ENCODE results near the gene KDM6A. TPM values are rescaled to one million over a fixed set of nuclear protein-coding genes. Genes with fewer than 3 reads are reported as not detected.

KDM6A gene
- total and polyA plus RNA-seq, 9 of the 15 experiments (the other 6 are each of a cell fraction or from before 2014, with no cell fraction given), result 8.4 to 34.3 (median 22.9) TPM

DNA sequence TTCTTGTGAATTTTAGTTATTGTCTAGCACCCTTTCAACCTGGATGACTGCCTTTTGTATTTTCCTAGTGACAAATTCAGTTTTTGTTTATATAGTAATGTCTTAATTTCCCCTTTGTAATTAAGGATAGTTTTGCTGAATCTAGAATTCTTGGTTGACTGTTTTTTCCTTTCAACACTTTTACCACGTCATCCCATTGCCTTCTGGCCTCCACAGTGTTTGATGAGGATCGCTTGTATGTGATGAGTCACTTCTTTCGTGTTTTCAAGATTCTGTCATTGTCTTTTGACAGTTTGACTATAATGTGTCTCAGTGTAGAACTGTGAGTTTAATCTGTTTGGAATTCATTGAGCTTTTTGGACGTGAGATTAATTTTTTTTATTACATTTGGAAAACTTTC, 30.1 kb downstream of the KDM6A start (continued):
- TF ChIP-seq BRD4 (IDR thresholded peaks at IDR 0.05) (no peak), TCFL5 (CRISPR knock-in tag; conservative IDR thresholded peaks at IDR 0.05) (no peak), NR2C1 (IDR thresholded peaks at IDR 0.05) (no peak), NR2C1 (tag; IDR thresholded peaks at IDR 0.05) (no peak), KAT7 (CRISPR knock-in tag; IDR thresholded peaks at IDR 0.05; ENCODE audit: borderline replicate concordance) (no peak), SIRT6 (IDR thresholded peaks at IDR 0.05; ENCODE audit: low read depth, low read length) (no peak), GABPA (tag; conservative IDR thresholded peaks at IDR 0.05; ENCODE audit: low read depth) (no peak), ZNF445 (CRISPR knock-in tag; IDR thresholded peaks at IDR 0.05; ENCODE audit: low read depth) (no peak)
- TF ChIP-seq, protein P1, sequence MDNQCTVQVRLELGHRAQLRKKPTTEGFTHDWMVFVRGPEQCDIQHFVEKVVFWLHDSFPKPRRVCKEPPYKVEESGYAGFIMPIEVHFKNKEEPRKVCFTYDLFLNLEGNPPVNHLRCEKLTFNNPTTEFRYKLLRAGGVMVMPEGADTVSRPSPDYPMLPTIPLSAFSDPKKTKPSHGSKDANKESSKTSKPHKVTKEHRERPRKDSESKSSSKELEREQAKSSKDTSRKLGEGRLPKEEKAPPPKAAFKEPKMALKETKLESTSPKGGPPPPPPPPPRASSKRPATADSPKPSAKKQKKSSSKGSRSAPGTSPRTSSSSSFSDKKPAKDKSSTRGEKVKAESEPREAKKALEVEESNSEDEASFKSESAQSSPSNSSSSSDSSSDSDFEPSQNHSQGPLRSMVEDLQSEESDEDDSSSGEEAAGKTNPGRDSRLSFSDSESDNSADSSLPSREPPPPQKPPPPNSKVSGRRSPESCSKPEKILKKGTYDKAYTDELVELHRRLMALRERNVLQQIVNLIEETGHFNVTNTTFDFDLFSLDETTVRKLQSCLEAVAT (IDR thresholded peaks at IDR 0.05), result no peak
- TF ChIP-seq, protein P2, sequence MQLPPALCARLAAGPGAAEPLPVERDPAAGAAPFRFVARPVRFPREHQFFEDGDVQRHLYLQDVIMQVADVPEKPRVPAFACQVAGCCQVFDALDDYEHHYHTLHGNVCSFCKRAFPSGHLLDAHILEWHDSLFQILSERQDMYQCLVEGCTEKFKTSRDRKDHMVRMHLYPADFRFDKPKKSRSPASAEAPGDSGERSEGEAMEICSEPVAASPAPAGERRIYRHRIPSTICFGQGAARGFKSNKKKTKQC (CRISPR knock-in tag; IDR thresholded peaks at IDR 0.05), result no peak
- TF ChIP-seq, protein P3, sequence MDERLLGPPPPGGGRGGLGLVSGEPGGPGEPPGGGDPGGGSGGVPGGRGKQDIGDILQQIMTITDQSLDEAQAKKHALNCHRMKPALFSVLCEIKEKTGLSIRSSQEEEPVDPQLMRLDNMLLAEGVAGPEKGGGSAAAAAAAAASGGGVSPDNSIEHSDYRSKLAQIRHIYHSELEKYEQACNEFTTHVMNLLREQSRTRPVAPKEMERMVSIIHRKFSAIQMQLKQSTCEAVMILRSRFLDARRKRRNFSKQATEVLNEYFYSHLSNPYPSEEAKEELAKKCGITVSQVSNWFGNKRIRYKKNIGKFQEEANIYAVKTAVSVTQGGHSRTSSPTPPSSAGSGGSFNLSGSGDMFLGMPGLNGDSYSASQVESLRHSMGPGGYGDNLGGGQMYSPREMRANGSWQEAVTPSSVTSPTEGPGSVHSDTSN (CRISPR knock-in tag; IDR thresholded peaks at IDR 0.05; ENCODE audit: low read depth), result no peak
- TF ChIP-seq, protein P3 (tag; conservative IDR thresholded peaks at IDR 0.05; ENCODE audit: low read depth), result no peak; the same call in 1 of the 2 replicates
- TF ChIP-seq, protein P4, sequence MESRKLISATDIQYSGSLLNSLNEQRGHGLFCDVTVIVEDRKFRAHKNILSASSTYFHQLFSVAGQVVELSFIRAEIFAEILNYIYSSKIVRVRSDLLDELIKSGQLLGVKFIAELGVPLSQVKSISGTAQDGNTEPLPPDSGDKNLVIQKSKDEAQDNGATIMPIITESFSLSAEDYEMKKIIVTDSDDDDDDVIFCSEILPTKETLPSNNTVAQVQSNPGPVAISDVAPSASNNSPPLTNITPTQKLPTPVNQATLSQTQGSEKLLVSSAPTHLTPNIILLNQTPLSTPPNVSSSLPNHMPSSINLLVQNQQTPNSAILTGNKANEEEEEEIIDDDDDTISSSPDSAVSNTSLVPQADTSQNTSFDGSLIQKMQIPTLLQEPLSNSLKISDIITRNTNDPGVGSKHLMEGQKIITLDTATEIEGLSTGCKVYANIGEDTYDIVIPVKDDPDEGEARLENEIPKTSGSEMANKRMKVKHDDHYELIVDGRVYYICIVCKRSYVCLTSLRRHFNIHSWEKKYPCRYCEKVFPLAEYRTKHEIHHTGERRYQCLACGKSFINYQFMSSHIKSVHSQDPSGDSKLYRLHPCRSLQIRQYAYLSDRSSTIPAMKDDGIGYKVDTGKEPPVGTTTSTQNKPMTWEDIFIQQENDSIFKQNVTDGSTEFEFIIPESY (CRISPR knock-in tag; IDR thresholded peaks at IDR 0.05), result no peak
